HCT116 (cell line): ENCODE data around the gene ZNF800. TPM values are rescaled to one million over a fixed set of nuclear protein-coding genes. Genes with fewer than 3 reads are reported as not detected.
A peak's percentile ranks its signal among the peaks of the same experiment; 100 is the strongest.

Experiments
- ATAC-seq: fragments of 200-7000 bp; cut with Tn5 transposase; 2 replicates; pipeline ENCODE4 v1.9.1; 2020; ENCODE audit warnings: mild to moderate bottlenecking, moderate library complexity
- BruUV-seq: library from RNA; stranded (reverse); fragments of 400-500 nt; replicated peaks from 2 replicates; lab custom pipeline; 2021; lab: Mats Ljungman, UMichigan
- CTCF ChIA-PET: fragments of 300-600 bp; sonication (Branson Sonifier 250); formaldehyde crosslinking; loops from one replicate; lab custom pipeline; 2021; ENCODE audit warnings: antibody characterized with exemption; lab: Charles Lee
- POLR2A ChIA-PET: fragments of 300-600, 350-600 bp; sonication (Branson Sonifier 250); formaldehyde crosslinking; loops from one replicate; lab custom pipeline; 2021; ENCODE audit warnings: antibody characterized with exemption; lab: Charles Lee
- RAD21 ChIA-PET, 2 experiments: fragments of 300-600 bp; sonication (Branson Sonifier 250); formaldehyde crosslinking; loops; one replicate each; lab custom pipeline; 2023; ENCODE audit warnings: low total read pairs in 2 of 2; ENCODE audit not compliant: uncharacterized antibody in 2 of 2, unreplicated experiment in 2 of 2, low non-redundant PET in 1 of 2; lab: Charles Lee
- DNase-seq: peaks from one replicate; pipeline ENCODE4 v3.0.0-alpha.2; 2010; ENCODE audit warnings: low read depth, low spot score
- H2AFZ ChIP-seq: fragments of 200-600 bp; shearing (Covaris generic), sonication (generic); 2 replicates; pipeline ENCODE4 v1.6.1; 2017; ENCODE audit warnings: low read depth, mixed run types, mixed read lengths, antibody characterized with exemption, low read length; ENCODE audit not compliant: poor library complexity, severe bottlenecking
- H3K27ac ChIP-seq: 2 replicates; pipeline ENCODE4 v1.5.1; 2012; ENCODE audit warnings: low read depth, low read length
- H3K27me3 ChIP-seq: fragments of 200-600 bp; sonication (generic); 2 replicates; pipeline ENCODE4 v1.6.1; 2016; ENCODE audit warnings: mixed run types, low read length, mixed read lengths; ENCODE audit not compliant: insufficient read depth
- H3K36me3 ChIP-seq, 2 experiments: fragments of 200-500 bp in 1 of 2; fragments of 200-600 bp in 1 of 2; sonication (Bioruptor generic) in 1 of 2; sonication (generic) in 1 of 2; 2 replicates each; pipeline versions ENCODE4 v1.5.1 to v1.6.1; 2014 to 2016; ENCODE audit warnings: low read length in 2 of 2, inconsistent platforms in 1 of 2, mixed read lengths in 1 of 2, mixed run types in 1 of 2; ENCODE audit not compliant: insufficient read depth in 2 of 2, control insufficient read depth in 1 of 2
- H3K4me1 ChIP-seq, 2 experiments: fragments of 200-600 bp in 1 of 2; sonication (generic) in 1 of 2; 2 replicates each; pipeline versions ENCODE4 v1.5.1 to v1.6.1; 2012 to 2017; ENCODE audit warnings: low read length in 2 of 2, inconsistent platforms in 1 of 2, mild to moderate bottlenecking in 1 of 2, mixed read lengths in 1 of 2, mixed run types in 1 of 2, moderate library complexity in 1 of 2; ENCODE audit not compliant: insufficient read depth in 2 of 2, control insufficient read depth in 1 of 2
- H3K4me2 ChIP-seq: fragments of 200-600 bp; sonication (generic); 2 replicates; pipeline ENCODE4 v1.6.1; 2017; ENCODE audit warnings: mixed run types, low read length, mixed read lengths
- H3K4me3 ChIP-seq, 2 experiments: fragments of 200-600 bp in 1 of 2; sonication (generic) in 1 of 2; replicated peaks in 1 of 2; 2 replicates each; pipeline ENCODE4 v1.5.1; 2011 to 2016; ENCODE audit warnings: low read length in 2 of 2, control low read depth in 1 of 2, low read depth in 1 of 2, mild to moderate bottlenecking in 1 of 2, mixed read lengths in 1 of 2, mixed run types in 1 of 2
- H3K79me2 ChIP-seq: fragments of 200-600 bp; sonication (generic); 2 replicates; pipeline ENCODE4 v1.6.1; 2017; ENCODE audit warnings: mild to moderate bottlenecking, mixed run types, low read length, moderate library complexity, mixed read lengths; ENCODE audit not compliant: insufficient read depth
- H3K9ac ChIP-seq: fragments of 200-600 bp; sonication (generic); 2 replicates; pipeline ENCODE4 v1.6.1; 2016; ENCODE audit warnings: low read length, mixed read lengths
- H3K9me2 ChIP-seq: fragments of 200-600 bp; sonication (generic), shearing (Covaris generic); 2 replicates; pipeline ENCODE4 v1.6.1; 2017; ENCODE audit warnings: mixed run types, mild to moderate bottlenecking, moderate library complexity; ENCODE audit not compliant: insufficient read depth
- H3K9me3 ChIP-seq, 2 experiments: fragments of 200-500 bp in 1 of 2; fragments of 200-600 bp in 1 of 2; sonication (Bioruptor generic) in 1 of 2; sonication (generic) in 1 of 2; 2 replicates each; pipeline ENCODE4 v1.6.1; 2014 to 2017; ENCODE audit warnings: low read length in 2 of 2, mixed read lengths in 2 of 2, inconsistent platforms in 1 of 2, low read depth in 1 of 2, mild to moderate bottlenecking in 1 of 2, mixed run types in 1 of 2, moderate library complexity in 1 of 2; ENCODE audit not compliant: control insufficient read depth in 1 of 2, insufficient read depth in 1 of 2
- H4K20me1 ChIP-seq: fragments of 200-600 bp; sonication (generic), shearing (Covaris generic); 2 replicates; pipeline ENCODE4 v1.6.1; 2017; ENCODE audit warnings: mixed run types, mild to moderate bottlenecking, moderate library complexity; ENCODE audit not compliant: insufficient read depth
- ATF3 ChIP-seq: IDR thresholded peaks from 2 replicates; pipeline ENCODE4 v1.6.1; 2012
- CBX3 ChIP-seq: IDR thresholded peaks from 2 replicates; pipeline ENCODE4 v1.6.1; 2012; ENCODE audit warnings: low read depth
- CEBPB ChIP-seq: IDR thresholded peaks from 2 replicates; pipeline ENCODE4 v1.6.1; 2012; ENCODE audit warnings: low read depth
- FOSL1 ChIP-seq: IDR thresholded peaks from 2 replicates; pipeline ENCODE4 v1.6.1; 2012; ENCODE audit warnings: low read depth
- POLR2AphosphoS5 ChIP-seq: IDR thresholded peaks from 2 replicates; pipeline ENCODE4 v1.6.1; 2011; ENCODE audit warnings: mild to moderate bottlenecking, low read depth, low read length, moderate library complexity
- SIN3A ChIP-seq: IDR thresholded peaks from 2 replicates; pipeline ENCODE4 v1.6.1; 2012; ENCODE audit warnings: low read depth
- SP1 ChIP-seq: IDR thresholded peaks from 2 replicates; pipeline ENCODE4 v1.6.1; 2012; ENCODE audit warnings: low read depth
- ZFX ChIP-seq: fragments of 450-650 bp; IDR thresholded peaks from 2 replicates; pipeline ENCODE4 v1.6.1; 2017
- intact Hi-C: fragments of 100-400 bp; cut with micrococcal nuclease; formaldehyde crosslinking; loops from 2 replicates; pipeline ENCODE4 v1.10.0; 2022
- total RNA-seq: library from RNA; stranded (reverse); gene quantifications from one replicate; pipeline ENCODE4 v1.2.1, GENCODE V29; 2021; ENCODE audit not compliant: unreplicated experiment

Gene ZNF800
- total RNA-seq, 1 experiment from 2014 or later, result 30.9 TPM

DNA sequence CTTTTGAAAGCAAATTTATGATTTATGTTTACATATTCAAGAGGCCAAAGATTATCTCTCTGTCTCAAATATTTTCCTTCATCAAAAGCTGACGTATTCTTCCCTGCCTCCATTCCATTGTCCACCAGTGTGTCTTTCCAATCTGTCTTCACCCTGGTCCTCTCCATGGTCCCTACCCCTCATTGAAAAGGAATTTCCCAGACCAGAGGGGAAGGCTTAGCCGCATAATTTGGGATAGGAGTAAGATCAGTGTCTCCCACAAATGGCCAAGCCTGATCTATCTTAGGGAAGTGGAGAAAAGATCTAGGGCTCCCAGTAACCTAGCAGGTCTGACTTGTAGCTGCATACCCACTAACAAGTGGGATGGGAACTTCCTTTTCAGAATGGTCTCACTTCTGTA lies 46.3 kb upstream of the ZNF800 start:
- CTCF ChIA-PET, result no interaction called here
- peaks cover 0 to 12% of the 10 kb centered on the region in 2 experiments; a peak in 2 of 4 replicates for H3K4me1 ChIP-seq
- DNase-seq (no peak), ATAC-seq (no peak)
- no TSS peak for BruUV-seq
- H3K9me2 ChIP-seq, result no peaks in the 10 kb centered on the region
- POLR2A ChIA-PET, result no interaction called here
- H3K27me3 ChIP-seq, result no peaks in the 10 kb centered on the region
- H3K36me3 ChIP-seq, result no peaks in the 10 kb centered on the region
- TF ChIP-seq ZFX (no peak), CBX3 (no peak), CEBPB (no peak), ATF3 (no peak), POLR2AphosphoS5 (no peak), FOSL1 (no peak), SP1 (no peak)
- TF ChIP-seq, all 23 proteins: peak for 0
- H3K9me3 ChIP-seq, result no peaks in the 10 kb centered on the region
- H3K4me2 ChIP-seq, result no peak overlapping the region
- no peak overlapping the region for H2AFZ ChIP-seq
- no peak overlapping the region for H3K27ac ChIP-seq
- no peak overlapping the region for H3K4me3 ChIP-seq
- no peak overlapping the region for H3K9ac ChIP-seq
- no peaks in the 10 kb centered on the region for H4K20me1 ChIP-seq
- intact Hi-C loops, result no loop called here
- RAD21 ChIA-PET, result no interaction called here
- H3K79me2 ChIP-seq, result no peaks in the 10 kb centered on the region

DNA sequence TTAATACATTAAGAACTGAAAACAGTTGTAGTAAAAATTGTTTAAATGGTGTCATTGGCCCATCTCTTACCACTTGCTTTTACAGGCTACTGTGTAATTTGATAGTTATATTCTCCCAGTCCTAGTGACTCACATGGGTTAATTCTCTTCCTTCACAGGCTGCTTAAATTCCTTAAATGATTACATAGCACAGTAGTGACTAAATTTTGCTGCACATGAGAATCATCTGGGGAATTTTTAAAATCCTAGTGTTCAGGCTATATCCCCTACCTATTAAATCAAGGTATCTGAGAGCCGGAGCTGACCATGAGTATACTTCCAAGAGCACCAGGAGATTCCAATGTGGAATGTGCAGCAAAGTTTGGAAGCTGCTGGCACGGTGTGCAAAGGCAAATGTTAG lies 45.3 kb upstream of the ZNF800 start:
- H3K9ac ChIP-seq, result no peak overlapping the region
- no peak overlapping the region for H2AFZ ChIP-seq
- no peaks in the 10 kb centered on the region for H3K79me2 ChIP-seq
- ATAC-seq (peak; percentile 55), DNase-seq (no peak)
- no peaks in the 10 kb centered on the region for H3K9me3 ChIP-seq
- CTCF ChIA-PET, result no interaction called here
- intact Hi-C loops, result no loop called here
- H3K4me3 ChIP-seq, result no peak overlapping the region
- peak; percentile 39; the same call in 1 of the 2 replicates for TF ChIP-seq FOSL1
- TF ChIP-seq SIN3A, result no peak
- TF ChIP-seq SP1, result peak; percentile 27; the same call in 1 of the 2 replicates
- BruUV-seq, result no TSS peak
- H3K4me2 ChIP-seq, result peak overlapping the region; percentile 17
- no peaks in the 10 kb centered on the region for H3K36me3 ChIP-seq
- H3K4me1 ChIP-seq, result peaks cover 0 to 12% of the 10 kb centered on the region in 2 experiments; a peak in 2 of 4 replicates
- no peaks in the 10 kb centered on the region for H3K27me3 ChIP-seq
- POLR2A ChIA-PET, result no interaction called here
- no peaks in the 10 kb centered on the region for H4K20me1 ChIP-seq
- H3K27ac ChIP-seq, result no peak overlapping the region
- no peaks in the 10 kb centered on the region for H3K9me2 ChIP-seq
- RAD21 ChIA-PET, result no interaction called here
